Neutrophil (primary cell): ENCODE data around the gene SPAG16.

Experiments used
- H3K27ac ChIP-seq: fragments of 200-600 bp; sonication (generic); 2 replicates; pipeline ENCODE4 v1.5.1; 2016; ENCODE audit warnings: mild to moderate bottlenecking, moderate library complexity
- H3K27me3 ChIP-seq: fragments of 200-600 bp; sonication (generic); 2 replicates; pipeline ENCODE4 v1.6.0; 2016; ENCODE audit warnings: mild to moderate bottlenecking
- H3K36me3 ChIP-seq: fragments of 200-600 bp; sonication (generic); 2 replicates; pipeline ENCODE4 v1.5.1; 2017
- H3K4me1 ChIP-seq, 2 experiments: fragments of 200-600 bp in 1 of 2; sonication (generic) in 1 of 2; 1 replicate in 1 of 2; 2 replicates in 1 of 2; pipeline versions ENCODE4 v1.5.1 to v1.6.1; 2013 to 2016; ENCODE audit warnings: low read depth in 1 of 2, low read length in 1 of 2, mild to moderate bottlenecking in 1 of 2, moderate library complexity in 1 of 2; ENCODE audit not compliant: control insufficient read depth in 1 of 2, insufficient read depth in 1 of 2
- H3K4me3 ChIP-seq, 2 experiments: fragments of 200-600 bp in 1 of 2; sonication (generic) in 1 of 2; 1 replicate in 1 of 2; 2 replicates in 1 of 2; pipeline ENCODE4 v1.5.1; 2013 to 2016; ENCODE audit warnings: low read depth in 1 of 2, low read length in 1 of 2, mild to moderate bottlenecking in 1 of 2, moderate library complexity in 1 of 2
- H3K9me3 ChIP-seq: fragments of 200-600 bp; sonication (generic); 2 replicates; pipeline ENCODE4 v1.5.1; 2016
- TF ChIP-seq, protein P1 (sequence below): fragments of 200-600 bp; sonication (generic); IDR thresholded peaks from 2 replicates; pipeline ENCODE4 v1.5.1; 2016; ENCODE audit warnings: antibody characterized with exemption

Gene SPAG16

DNA sequence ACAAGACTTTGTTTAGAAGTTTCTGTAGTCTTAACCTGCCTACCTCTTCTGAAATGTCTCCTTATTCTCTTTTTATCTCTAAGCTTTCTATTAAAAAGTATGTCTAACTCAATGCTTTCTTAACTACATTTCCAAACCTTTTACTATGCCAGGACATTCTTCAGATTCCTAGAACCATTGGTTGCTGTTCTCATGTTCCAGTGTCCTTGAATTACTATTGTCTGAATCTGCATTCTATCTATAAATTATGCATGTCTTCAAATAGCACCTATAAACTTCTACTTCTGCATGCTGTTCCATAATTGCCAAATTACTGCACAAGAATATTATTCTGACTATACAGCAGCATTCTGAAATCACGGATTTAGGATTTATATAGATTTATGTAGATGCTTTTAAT lies 960.6 kb downstream of the SPAG16 start:
- no peaks in the 10 kb centered on the region for H3K36me3 ChIP-seq
- TF ChIP-seq, protein P1, sequence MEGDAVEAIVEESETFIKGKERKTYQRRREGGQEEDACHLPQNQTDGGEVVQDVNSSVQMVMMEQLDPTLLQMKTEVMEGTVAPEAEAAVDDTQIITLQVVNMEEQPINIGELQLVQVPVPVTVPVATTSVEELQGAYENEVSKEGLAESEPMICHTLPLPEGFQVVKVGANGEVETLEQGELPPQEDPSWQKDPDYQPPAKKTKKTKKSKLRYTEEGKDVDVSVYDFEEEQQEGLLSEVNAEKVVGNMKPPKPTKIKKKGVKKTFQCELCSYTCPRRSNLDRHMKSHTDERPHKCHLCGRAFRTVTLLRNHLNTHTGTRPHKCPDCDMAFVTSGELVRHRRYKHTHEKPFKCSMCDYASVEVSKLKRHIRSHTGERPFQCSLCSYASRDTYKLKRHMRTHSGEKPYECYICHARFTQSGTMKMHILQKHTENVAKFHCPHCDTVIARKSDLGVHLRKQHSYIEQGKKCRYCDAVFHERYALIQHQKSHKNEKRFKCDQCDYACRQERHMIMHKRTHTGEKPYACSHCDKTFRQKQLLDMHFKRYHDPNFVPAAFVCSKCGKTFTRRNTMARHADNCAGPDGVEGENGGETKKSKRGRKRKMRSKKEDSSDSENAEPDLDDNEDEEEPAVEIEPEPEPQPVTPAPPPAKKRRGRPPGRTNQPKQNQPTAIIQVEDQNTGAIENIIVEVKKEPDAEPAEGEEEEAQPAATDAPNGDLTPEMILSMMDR = no peak
- no peak overlapping the region for H3K27ac ChIP-seq
- no peaks in the 10 kb centered on the region for H3K4me1 ChIP-seq
- H3K9me3 ChIP-seq = no peaks in the 10 kb centered on the region
- H3K4me3 ChIP-seq = no peak overlapping the region
- no peaks in the 10 kb centered on the region for H3K27me3 ChIP-seq

DNA sequence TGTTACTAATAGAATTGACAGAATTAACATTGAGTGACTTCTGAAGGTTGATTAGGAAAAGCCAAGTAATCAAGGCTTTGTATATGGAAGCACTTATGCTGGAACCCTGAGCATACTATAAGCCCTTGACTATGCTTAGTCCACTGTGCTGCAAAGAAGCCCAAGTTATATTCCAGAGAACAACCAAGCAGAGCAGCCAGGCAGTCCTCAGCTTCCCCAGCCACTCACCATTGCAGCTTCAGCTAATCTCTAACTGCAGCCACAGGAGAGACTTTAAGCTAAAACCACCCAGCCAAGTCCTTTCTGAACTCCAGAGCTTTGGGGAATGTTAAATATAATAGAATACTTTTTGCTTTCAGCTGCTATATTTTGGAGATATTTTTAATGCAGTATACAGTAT lies 962.2 kb downstream of the SPAG16 start:
- Histone ChIP-seq H3K27me3 (no peaks in the 10 kb centered on the region), H3K4me3 (no peak overlapping the region), H3K36me3 (no peaks in the 10 kb centered on the region), H3K27ac (no peak overlapping the region), H3K9me3 (no peaks in the 10 kb centered on the region), H3K4me1 (no peaks in the 10 kb centered on the region)
- TF ChIP-seq, protein P1 = no peak

DNA sequence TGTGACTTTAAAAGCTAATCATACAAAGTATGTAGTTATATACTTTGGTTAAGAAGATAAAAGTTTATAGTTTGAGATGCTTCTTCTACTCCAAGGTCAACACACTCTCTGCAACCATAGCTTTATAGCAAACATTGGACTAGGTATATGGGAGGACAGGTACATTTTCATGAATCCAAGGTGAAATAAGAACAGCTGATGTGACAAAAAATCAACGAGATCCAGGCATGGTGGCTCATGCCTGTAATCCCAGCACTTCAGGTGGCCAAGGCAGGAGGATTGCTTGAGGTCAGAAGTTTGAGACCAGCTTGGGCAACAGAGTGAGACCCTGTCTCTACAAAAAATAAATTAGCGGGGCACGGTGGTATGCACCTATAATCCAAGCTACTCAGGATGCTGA lies 963.3 kb downstream of the SPAG16 start:
- TF ChIP-seq, protein P1 = no peak
- no peaks in the 10 kb centered on the region for H3K9me3 ChIP-seq
- no peaks in the 10 kb centered on the region for H3K4me1 ChIP-seq
- no peak overlapping the region for H3K27ac ChIP-seq
- H3K36me3 ChIP-seq = no peaks in the 10 kb centered on the region
- H3K27me3 ChIP-seq = no peaks in the 10 kb centered on the region
- no peak overlapping the region for H3K4me3 ChIP-seq

DNA sequence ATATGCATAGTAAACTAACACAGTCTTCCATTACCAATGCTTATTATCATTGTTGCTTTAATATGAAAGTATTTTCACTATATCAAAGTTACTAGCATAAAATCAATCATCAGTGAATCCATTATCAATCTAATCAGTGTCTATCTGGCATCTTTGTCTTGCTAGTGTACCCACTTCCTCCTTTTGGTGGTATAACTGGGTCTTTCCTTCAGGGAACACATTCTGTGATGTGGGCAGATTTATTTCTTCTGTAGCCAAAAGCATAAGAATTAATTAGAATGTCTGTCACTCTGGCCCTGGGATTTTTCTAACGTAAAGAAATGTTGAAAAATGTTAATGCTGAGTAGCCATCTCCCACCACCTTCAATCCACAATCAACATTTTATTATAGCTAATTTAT lies 970.8 kb downstream of the SPAG16 start:
- no peaks in the 10 kb centered on the region for H3K27me3 ChIP-seq
- H3K27ac ChIP-seq = no peak overlapping the region
- peaks cover 4% of the 10 kb centered on the region for H3K9me3 ChIP-seq
- TF ChIP-seq, protein P1 = no peak
- no peak overlapping the region for H3K4me3 ChIP-seq
- no peaks in the 10 kb centered on the region for H3K36me3 ChIP-seq
- H3K4me1 ChIP-seq = no peaks in the 10 kb centered on the region

DNA sequence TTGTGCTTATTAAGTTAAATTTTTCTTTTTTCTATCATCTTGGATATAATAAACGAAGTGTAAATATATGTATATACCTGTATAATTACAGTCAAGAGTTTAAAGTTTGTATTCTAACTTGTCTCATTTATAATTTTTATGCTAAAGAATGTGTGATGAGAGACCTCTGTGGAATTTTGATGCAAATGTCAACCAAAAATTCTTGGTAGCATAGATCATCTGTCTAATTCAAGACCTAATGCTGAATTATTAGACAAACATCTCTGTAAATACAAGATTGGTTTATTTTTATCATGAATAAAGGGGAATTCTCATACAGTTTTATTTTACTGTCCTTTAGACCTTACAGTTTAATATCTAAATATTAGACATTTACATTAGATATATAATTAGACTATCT lies 977.4 kb downstream of the SPAG16 start:
- no peaks in the 10 kb centered on the region for H3K27me3 ChIP-seq
- TF ChIP-seq, protein P1 = no peak

DNA sequence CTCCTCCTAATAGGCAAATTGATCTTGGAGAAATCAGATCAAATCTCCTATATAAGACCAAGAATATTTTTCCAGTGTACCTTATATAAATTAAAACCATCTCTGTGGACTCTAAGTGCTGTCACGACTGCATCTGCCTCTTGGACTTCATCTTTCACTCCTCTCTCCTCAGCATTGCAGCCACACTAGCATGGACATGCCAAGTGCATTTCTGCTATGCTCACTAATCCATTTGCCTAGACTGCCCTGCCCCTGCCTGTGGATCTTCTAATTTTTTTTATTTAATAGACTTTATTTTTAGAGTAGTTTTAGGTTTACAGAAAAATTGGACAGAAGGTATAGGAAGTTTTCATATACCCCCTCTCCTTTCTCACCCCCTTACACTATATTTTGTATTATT lies 979.9 kb downstream of the SPAG16 start:
- Histone ChIP-seq H3K27ac (no peak overlapping the region), H3K36me3 (no peaks in the 10 kb centered on the region), H3K4me3 (no peak overlapping the region), H3K27me3 (no peaks in the 10 kb centered on the region), H3K4me1 (no peaks in the 10 kb centered on the region), H3K9me3 (no peaks in the 10 kb centered on the region)
- TF ChIP-seq, protein P1 = no peak

More for the DNA sequence above, 977.4 kb downstream of the SPAG16 start:
- H3K36me3 ChIP-seq = no peaks in the 10 kb centered on the region
- H3K4me1 ChIP-seq = no peaks in the 10 kb centered on the region
- no peak overlapping the region for H3K27ac ChIP-seq
- no peaks in the 10 kb centered on the region for H3K9me3 ChIP-seq
- H3K4me3 ChIP-seq = no peak overlapping the region
